Gastroesophageal sphincter (tissue), 4 donors: ENCODE data around the gene CCDC88C. TPM values are rescaled to one million over a fixed set of nuclear protein-coding genes. Genes with fewer than 3 reads are reported as not detected.
"Not testable (repeated sequence)": the region's sequence is repeated elsewhere in the genome, so short reads cannot be mapped to it uniquely, and the experiment has no call there.

Source experiments
- ATAC-seq: fragments of 150-250 bp; one replicate; pipeline ENCODE4 v1.9.1; 2016; ENCODE audit warnings: mild to moderate bottlenecking, moderate library complexity
- H3K27ac ChIP-seq, 4 donors: fragments of 200-600 bp; sonication (generic) in 3 of 4; 1 replicate in 3 of 4; 2 replicates in 1 of 4; pipeline ENCODE4 v1.5.1; 2016 to 2019
- H3K27me3 ChIP-seq: fragments of 200-600 bp; sonication (generic); one replicate; pipeline ENCODE4 v1.5.1; 2019
- H3K36me3 ChIP-seq, 2 donors: fragments of 200-600 bp; sonication (generic); one replicate each; pipeline ENCODE4 v1.5.1; 2019; ENCODE audit warnings: control low read depth in 1 of 2
- H3K4me1 ChIP-seq, 3 donors: fragments of 200-600 bp; sonication (generic); 1 replicate in 2 of 3; 2 replicates in 1 of 3; pipeline ENCODE4 v1.5.1; 2016 to 2019; ENCODE audit warnings: control low read depth in 2 of 3
- H3K4me3 ChIP-seq, 2 donors: fragments of 200-600 bp; sonication (generic); one replicate each; pipeline ENCODE4 v1.5.1; 2019; ENCODE audit warnings: mild to moderate bottlenecking in 1 of 2, moderate library complexity in 1 of 2
- H3K9me3 ChIP-seq, 3 donors: fragments of 200-600 bp; sonication (generic); one replicate each; pipeline ENCODE4 v1.5.1; 2017 to 2019; ENCODE audit warnings: control low read depth in 2 of 3
- CTCF ChIP-seq, 4 experiments: fragments of 200-600 bp in 2 of 4; fragments of 450-650 bp in 2 of 4; sonication (generic) in 1 of 4; IDR thresholded peaks; one replicate each; pipeline ENCODE4 v1.5.1; 2017 to 2019; ENCODE audit warnings: antibody characterized with exemption in 4 of 4, mild to moderate bottlenecking in 2 of 4, moderate library complexity in 2 of 4
- EP300 ChIP-seq: sonication (generic); formaldehyde crosslinking; IDR thresholded peaks from one replicate; pipeline ENCODE4 v1.6.1; 2017; ENCODE audit warnings: antibody characterized with exemption, mild to moderate bottlenecking
- POLR2A ChIP-seq, 2 donors: fragments of 450-650 bp; IDR thresholded peaks; one replicate each; pipeline ENCODE4 v1.6.1; 2017; ENCODE audit warnings: antibody characterized with exemption in 2 of 2, mild to moderate bottlenecking in 2 of 2, moderate library complexity in 1 of 2
- POLR2AphosphoS5 ChIP-seq: sonication (generic); formaldehyde crosslinking; IDR thresholded peaks from one replicate; pipeline ENCODE4 v1.6.1; 2017; ENCODE audit warnings: antibody characterized with exemption
- WGBS, 2 donors: methylation state at CpG; one replicate each; pipeline ENCODE4 v1.1.5; 2018; ENCODE audit warnings: low coverage in 1 of 2; 5-methylcytosine and 5-hydroxymethylcytosine counted together
- total RNA-seq, 4 donors: library from RNA; depleted of rRNA; stranded (reverse); fragments of >200 nt; gene quantifications; one replicate each; pipeline ENCODE4 v1.1.0, GENCODE V29; 2016

The CCDC88C gene
- total RNA-seq, 4 donors from 2014 or later, result 2.0 to 10.1 (median 4.9) TPM

DNA sequence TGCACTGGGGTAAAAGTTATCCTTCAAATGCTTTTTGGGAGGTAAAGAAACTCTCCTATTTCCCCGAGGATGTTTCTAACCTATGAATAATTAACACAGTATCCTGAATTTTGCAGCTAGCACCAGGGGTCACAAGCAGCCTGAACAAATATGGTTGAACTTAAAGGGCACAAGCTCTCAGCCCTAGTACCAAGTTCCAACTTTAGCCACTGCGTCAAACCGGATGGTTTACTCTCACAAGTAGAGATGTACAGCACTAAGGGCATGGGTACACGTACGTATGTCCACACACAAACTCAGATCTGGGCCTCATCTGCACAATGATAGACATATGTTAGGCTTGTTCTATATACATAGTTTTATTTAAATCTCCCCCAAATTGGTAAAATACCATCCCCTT, 4.7 kb downstream of the CCDC88C start:
- no peak for ATAC-seq
- no peak for TF ChIP-seq POLR2AphosphoS5
- TF ChIP-seq EP300, result no peak
- no peak for TF ChIP-seq CTCF (IDR thresholded peaks at IDR 0.05)
- 93% methylated on average over 5 of the region's 5 CpGs for WGBS, 2 donors
- no peak overlapping the region for H3K27ac ChIP-seq
- H3K4me1 ChIP-seq, result peaks cover 0 to 28% (median 4%) of the 10 kb centered on the region in 3 donors
- H3K36me3 ChIP-seq, result no peaks in the 10 kb centered on the region
- no peaks in the 10 kb centered on the region for H3K9me3 ChIP-seq
- peaks cover 15% of the 10 kb centered on the region for H3K27me3 ChIP-seq
- H3K4me3 ChIP-seq, result no peak overlapping the region

DNA sequence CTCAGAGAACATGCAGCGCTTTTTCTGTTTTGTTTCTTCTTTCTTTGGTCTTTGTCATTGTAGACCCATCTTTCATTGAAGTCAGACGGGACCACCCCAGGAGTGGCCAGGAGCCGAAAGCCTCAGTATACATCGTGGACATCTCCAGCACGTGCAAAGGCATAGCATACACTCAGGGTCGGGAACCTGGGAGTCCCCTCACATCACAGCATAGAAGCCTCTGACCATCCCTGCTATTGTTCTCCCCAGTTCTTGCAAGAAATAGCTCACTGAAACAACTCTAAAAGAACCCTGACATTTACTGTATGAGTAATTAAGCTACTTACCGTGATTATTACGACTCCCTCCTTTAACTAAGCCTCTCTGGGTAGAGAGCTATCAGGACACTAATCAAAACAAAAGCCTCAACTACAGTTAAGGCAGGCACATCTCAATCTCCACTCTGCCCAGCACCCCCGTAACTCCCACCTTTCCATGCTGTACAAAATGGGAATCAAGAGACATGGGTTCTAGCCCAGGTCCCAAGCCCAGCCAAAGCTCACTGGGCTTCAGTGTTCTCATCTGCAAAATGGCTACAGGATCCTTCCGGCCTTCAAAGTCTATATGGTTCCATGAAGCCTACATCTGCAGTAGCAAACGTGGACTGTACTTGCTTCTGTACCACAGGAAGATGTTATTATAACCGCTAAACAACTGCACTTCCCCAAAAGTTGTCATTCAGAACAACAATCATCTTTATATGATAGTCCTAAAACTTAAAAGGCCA, 6.7 kb downstream of the CCDC88C start:
- Histone ChIP-seq H3K4me3 (no peak overlapping the region), H3K4me1 (peaks cover 0 to 15% (median 0%) of the 10 kb centered on the region in 3 donors), H3K9me3 (no peaks in the 10 kb centered on the region), H3K27ac (no peak overlapping the region), H3K27me3 (no peaks in the 10 kb centered on the region), H3K36me3 (no peaks in the 10 kb centered on the region)
- TF ChIP-seq POLR2AphosphoS5 (no peak), CTCF (IDR thresholded peaks at IDR 0.05) (no peak), POLR2A (IDR thresholded peaks at IDR 0.05) (no peak), EP300 (no peak)
- ATAC-seq, result no peak
- WGBS, 2 donors, result 57 to 69% methylated on average over 11 to 12 of the region's 12 CpGs

- ATAC-seq, result no peak
- Histone ChIP-seq H3K27me3 (no peaks in the 10 kb centered on the region), H3K4me1 (peaks cover 0 to 15% (median 0%) of the 10 kb centered on the region in 3 donors), H3K4me3 (no peak overlapping the region), H3K27ac (no peak overlapping the region), H3K9me3 (no peaks in the 10 kb centered on the region), H3K36me3 (no peaks in the 10 kb centered on the region)
- TF ChIP-seq EP300 (no peak), POLR2A (IDR thresholded peaks at IDR 0.05) (no peak), CTCF (IDR thresholded peaks at IDR 0.05) (no peak), POLR2AphosphoS5 (no peak)
- 52% methylated on average over 4 to 6 of the region's 8 CpGs for WGBS, 2 donors
Observed at GRCh38 chr14:91409928-91410718, 7.5 kb downstream of the CCDC88C start.

- H3K9me3 ChIP-seq, H3K27me3 ChIP-seq, H3K4me3 ChIP-seq, H3K36me3 ChIP-seq, ATAC-seq, H3K27ac ChIP-seq: not testable (repeated sequence)
- peaks cover 0 to 15% (median 0%) of the 10 kb centered on the region in 3 donors for H3K4me1 ChIP-seq
- WGBS, 2 donors, result 93 to 98% methylated on average over 6 of the region's 6 CpGs
Observed at GRCh38 chr14:91409240-91409639, 8.4 kb downstream of the CCDC88C start.

DNA sequence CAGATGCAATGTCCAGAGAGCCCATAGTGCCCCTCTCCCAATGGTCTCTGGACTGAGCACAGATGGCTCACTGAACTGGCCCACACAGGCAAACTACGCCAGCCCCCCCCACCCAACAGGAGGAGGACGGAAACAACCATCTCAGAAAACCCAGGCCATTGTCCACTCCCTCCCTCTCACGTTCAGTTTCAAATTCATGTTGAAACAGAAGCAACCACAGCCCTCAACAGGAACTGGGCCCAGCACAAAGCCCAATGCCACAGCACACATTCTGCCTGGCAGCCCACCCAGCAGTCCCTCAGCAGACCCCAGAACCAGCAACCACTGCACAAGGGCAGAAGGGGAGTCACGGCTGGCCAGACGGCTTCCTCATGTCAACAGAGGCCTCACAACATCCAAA, 10.6 kb downstream of the CCDC88C start:
- no peak for ATAC-seq
- H3K27me3 ChIP-seq, result no peaks in the 10 kb centered on the region
- TF ChIP-seq POLR2A (IDR thresholded peaks at IDR 0.05) (no peak), POLR2AphosphoS5 (no peak), EP300 (no peak), CTCF (IDR thresholded peaks at IDR 0.05) (no peak)
- 40 to 50% methylated on average over 1 of the region's 5 CpGs for WGBS, 2 donors
- H3K9me3 ChIP-seq, result no peaks in the 10 kb centered on the region
- no peak overlapping the region for H3K27ac ChIP-seq
- peaks cover 0 to 29% (median 0%) of the 10 kb centered on the region in 3 donors for H3K4me1 ChIP-seq
- H3K4me3 ChIP-seq, result no peak overlapping the region
- H3K36me3 ChIP-seq, result no peaks in the 10 kb centered on the region
